Epithelial cell of proximal tubule (primary cell): Measurements from ENCODE around the gene DLL1. TPM values are rescaled to one million over a fixed set of nuclear protein-coding genes. Genes with fewer than 3 reads are reported as not detected.

ENCODE experiments used
- DNase-seq: peaks from one replicate; pipeline ENCODE4 v3.0.0-alpha.2; 2011; ENCODE audit warnings: low read depth
- H3K4me3 ChIP-seq: 2 replicates; pipeline ENCODE4 v1.5.1; 2011; ENCODE audit warnings: low read depth, mild to moderate bottlenecking, low read length
- total RNA-seq: library from RNA; depleted of rRNA; stranded (reverse); fragments of >200 nt; gene quantifications from 2 replicates; pipeline ENCODE4 v1.2.3, GENCODE V29; 2015
- TF ChIP-seq, protein P1 (sequence below): conservative IDR thresholded peaks from 2 replicates; pipeline ENCODE4 v1.5.1; 2012; ENCODE audit warnings: low read depth, mild to moderate bottlenecking, low read length

Gene DLL1
- total RNA-seq, 1 donor from 2014 or later: 1.7 TPM

GRCh38 chr6:170276369-170277057, 14.4 kb downstream of the DLL1 start:
- H3K4me3 ChIP-seq: no peak overlapping the region
- TF ChIP-seq, protein P1, sequence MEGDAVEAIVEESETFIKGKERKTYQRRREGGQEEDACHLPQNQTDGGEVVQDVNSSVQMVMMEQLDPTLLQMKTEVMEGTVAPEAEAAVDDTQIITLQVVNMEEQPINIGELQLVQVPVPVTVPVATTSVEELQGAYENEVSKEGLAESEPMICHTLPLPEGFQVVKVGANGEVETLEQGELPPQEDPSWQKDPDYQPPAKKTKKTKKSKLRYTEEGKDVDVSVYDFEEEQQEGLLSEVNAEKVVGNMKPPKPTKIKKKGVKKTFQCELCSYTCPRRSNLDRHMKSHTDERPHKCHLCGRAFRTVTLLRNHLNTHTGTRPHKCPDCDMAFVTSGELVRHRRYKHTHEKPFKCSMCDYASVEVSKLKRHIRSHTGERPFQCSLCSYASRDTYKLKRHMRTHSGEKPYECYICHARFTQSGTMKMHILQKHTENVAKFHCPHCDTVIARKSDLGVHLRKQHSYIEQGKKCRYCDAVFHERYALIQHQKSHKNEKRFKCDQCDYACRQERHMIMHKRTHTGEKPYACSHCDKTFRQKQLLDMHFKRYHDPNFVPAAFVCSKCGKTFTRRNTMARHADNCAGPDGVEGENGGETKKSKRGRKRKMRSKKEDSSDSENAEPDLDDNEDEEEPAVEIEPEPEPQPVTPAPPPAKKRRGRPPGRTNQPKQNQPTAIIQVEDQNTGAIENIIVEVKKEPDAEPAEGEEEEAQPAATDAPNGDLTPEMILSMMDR: no peak
- DNase-seq: no peak

DNA sequence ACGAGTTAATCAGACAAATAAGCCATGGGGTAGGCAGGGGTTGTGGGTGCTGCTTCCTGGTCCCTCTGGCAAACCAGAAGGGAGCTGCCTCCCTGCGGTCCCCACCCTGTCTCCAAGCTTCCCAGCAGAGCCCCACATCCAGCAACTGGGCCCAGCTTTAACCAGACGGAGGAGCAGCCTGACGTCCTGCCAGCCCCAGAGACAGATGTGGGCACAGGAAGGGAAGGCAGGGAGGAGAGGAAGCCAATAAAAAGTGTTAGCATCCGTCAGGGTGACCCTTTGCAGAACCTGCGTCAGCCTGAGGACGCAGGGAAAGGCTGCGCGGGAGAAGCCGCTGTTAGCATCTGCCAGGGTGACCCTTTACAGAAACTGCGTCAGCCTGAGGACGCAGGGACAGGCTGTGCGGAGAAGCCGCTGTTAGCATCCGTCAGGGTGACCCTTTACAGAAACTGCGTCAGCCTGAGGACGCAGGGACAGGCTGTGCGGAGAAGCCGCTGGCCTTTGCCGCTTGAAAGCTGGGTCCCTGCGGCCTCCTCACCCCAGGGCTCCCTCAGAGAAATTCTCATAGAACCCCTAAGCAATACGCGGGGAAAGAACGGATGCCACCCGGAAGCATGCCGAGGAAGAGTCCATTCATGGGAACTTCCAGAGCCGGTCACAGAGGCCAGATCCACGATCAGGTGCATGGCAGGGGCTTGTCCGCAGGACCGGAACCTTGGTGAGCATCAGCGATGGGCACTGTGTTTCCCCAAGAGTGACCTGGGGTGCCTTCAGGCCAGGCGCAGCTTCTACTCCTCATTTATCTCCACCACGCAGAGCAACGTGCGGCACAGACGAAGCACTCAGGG, 15.9 kb downstream of the DLL1 start:
- H3K4me3 ChIP-seq: no peak overlapping the region
- no peak for DNase-seq
- TF ChIP-seq, protein P1: no peak

DNA sequence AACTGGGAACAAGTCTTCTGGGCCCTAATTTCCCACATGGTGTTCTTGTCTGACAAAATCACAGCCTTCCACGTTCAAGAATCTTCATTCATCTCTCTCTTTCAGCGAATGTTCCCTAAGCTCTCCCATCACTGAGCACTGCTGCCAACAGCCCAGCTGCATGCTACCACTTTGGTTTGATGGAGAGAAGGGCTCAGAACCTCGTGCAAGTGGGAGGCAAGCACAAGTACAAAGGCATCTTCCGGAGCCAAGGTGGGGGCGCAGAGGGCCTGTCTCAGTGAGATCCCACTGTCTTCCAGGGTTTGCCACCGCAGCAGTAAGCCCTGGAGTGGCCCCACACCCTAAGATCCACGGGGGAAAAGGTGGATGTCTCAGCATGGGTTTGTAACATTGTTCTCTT, 17.2 kb downstream of the DLL1 start:
- DNase-seq: no peak
- TF ChIP-seq, protein P1: no peak
- H3K4me3 ChIP-seq: no peak overlapping the region

DNA sequence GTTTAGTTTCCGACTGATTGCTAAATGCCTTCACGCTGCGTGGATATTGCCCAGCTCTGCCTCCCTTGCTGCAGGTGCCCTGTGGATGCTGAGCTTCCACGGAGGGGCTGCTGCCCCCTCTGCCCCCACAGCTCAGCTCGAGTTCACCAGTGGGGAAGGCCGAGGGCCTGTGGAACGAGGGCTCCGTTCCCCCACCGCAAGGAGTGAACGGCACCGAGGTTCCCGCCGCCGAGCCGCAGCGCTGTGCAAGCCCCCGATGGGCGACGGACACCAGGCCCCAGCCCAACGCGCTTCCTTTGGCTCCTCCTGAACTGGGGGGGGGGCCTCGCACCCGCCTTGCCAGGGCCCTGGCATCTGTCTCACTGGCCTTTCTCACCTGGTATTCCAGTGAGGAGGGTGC, 17.7 kb downstream of the DLL1 start:
- no peak for DNase-seq
- no peak overlapping the region for H3K4me3 ChIP-seq
- TF ChIP-seq, protein P1: no peak

DNA sequence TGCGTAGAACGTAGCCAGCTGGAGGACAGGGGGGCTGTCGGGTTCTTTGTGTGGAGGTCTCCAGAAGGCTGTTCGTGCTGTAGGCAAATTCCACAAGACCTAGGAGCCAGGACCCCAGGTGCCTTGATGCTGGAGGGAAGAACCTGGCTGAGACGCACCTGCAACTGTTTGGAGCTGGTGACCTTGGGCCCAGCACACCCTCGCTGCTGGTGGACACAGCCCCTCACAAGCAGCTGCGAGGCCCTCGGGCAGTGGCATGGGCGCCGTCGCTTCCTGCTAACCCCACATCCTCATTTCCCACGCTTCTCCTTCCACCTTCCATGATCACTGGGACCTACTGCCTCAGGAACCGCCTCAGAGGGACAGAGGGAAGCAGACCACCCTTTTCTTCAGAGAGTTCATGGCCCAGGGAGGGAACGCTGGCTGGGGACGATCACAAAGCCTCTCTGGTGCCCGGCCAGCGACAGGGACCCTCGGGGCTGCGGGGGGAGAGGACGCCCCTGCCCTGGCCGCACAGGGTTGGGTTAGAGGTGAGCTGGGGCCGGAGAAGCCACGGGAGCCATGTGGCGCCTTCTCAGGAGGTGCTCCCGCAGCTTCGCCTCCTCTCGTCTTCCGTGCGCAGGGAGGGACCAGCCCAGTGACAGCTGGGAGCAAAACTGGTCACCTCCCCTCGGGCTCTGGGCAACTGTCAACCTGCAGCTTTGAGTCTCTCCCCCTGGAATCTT, 18.4 kb downstream of the DLL1 start:
- no peak overlapping the region for H3K4me3 ChIP-seq
- no peak for DNase-seq
- TF ChIP-seq, protein P1: no peak

DNA sequence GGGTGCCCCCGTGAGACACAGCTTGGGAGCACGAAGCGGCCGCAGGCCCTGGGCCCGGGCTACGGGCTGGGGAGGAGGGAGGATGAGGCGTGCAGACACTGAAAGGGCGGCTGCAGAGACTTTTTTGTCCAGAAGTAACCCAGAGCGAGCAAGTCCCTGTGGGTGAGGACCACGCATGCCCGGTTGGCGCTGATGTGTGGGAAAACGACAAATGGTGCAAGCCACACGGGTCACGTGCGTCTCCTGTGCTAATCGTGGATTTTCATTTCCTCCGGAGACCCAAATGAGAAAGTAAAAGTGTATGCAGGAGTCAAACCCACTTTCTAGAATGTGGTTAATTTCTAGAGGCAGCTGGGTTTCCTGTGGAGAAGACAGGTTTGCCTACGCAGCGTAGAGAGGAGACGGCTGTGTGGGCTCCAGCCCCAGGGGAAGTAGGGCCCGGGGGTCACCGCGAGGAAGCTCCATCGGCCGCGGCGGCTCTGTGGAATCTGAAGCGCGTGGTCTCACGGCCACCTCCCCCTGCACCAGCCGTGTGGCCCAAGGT, 19.0 kb downstream of the DLL1 start:
- TF ChIP-seq, protein P1: no peak
- DNase-seq: no peak
- no peak overlapping the region for H3K4me3 ChIP-seq
